MM.1S (cell line): ENCODE measurements around the gene ALG14.
"Not testable (repeated sequence)": the region's sequence is repeated elsewhere in the genome, so short reads cannot be mapped to it uniquely, and the experiment has no call there.

Experiments used
- DNase-seq: peaks from one replicate; pipeline ENCODE4 v3.0.0-alpha.2; 2015
- H2AFZ ChIP-seq: fragments of 300-600 bp; sonication (generic); 2 replicates; pipeline ENCODE4 v1.6.0; 2016; ENCODE audit warnings: antibody characterized with exemption, low read length
- H3F3A ChIP-seq: fragments of 300-600 bp; sonication (generic); 2 replicates; pipeline ENCODE4 v1.6.1; 2016; ENCODE audit warnings: mild to moderate bottlenecking, antibody characterized with exemption, low read length, moderate library complexity, mixed read lengths; ENCODE audit not compliant: insufficient read depth
- H3K27ac ChIP-seq: fragments of 300-600 bp; sonication (generic); 2 replicates; pipeline ENCODE4 v1.5.1; 2016; ENCODE audit warnings: mild to moderate bottlenecking, low read length
- H3K27me3 ChIP-seq: fragments of 300-600 bp; sonication (generic); replicated peaks from 2 replicates; pipeline ENCODE4 v1.6.0; 2016; ENCODE audit warnings: low read length; ENCODE audit not compliant: insufficient read depth
- H3K36me3 ChIP-seq: fragments of 300-600 bp; sonication (generic); replicated peaks from 2 replicates; pipeline ENCODE4 v1.6.1; 2016; ENCODE audit warnings: mild to moderate bottlenecking, low read length, mixed read lengths; ENCODE audit not compliant: insufficient read depth
- H3K4me1 ChIP-seq: fragments of 300-600 bp; sonication (generic); 2 replicates; pipeline ENCODE4 v1.6.1; 2016; ENCODE audit warnings: low read length, mixed read lengths
- H3K4me2 ChIP-seq: fragments of 300-600 bp; sonication (generic); 2 replicates; pipeline ENCODE4 v1.6.0; 2016; ENCODE audit warnings: low read depth, low read length
- H3K4me3 ChIP-seq: fragments of 300-600 bp; sonication (generic); 2 replicates; pipeline ENCODE4 v1.5.1; 2016; ENCODE audit warnings: low read length, mixed read lengths
- H3K79me2 ChIP-seq: fragments of 300-600 bp; sonication (generic); 2 replicates; pipeline ENCODE4 v1.6.1; 2016; ENCODE audit warnings: mixed run types, low read length, mixed read lengths
- H3K9ac ChIP-seq: fragments of 300-600 bp; sonication (generic); 2 replicates; pipeline ENCODE4 v1.6.1; 2016; ENCODE audit warnings: low read length, mixed read lengths
- H3K9me2 ChIP-seq: fragments of 300-600 bp; sonication (generic); replicated peaks from 2 replicates; pipeline ENCODE4 v1.6.1; 2016; ENCODE audit warnings: mild to moderate bottlenecking, low read length, mixed read lengths; ENCODE audit not compliant: insufficient read depth
- H3K9me3 ChIP-seq: fragments of 300-600 bp; sonication (generic); replicated peaks from 2 replicates; pipeline ENCODE4 v1.6.1; 2016; ENCODE audit warnings: mild to moderate bottlenecking, low read length, mixed read lengths; ENCODE audit not compliant: insufficient read depth
- H4K20me1 ChIP-seq: fragments of 300-600 bp; sonication (generic); 2 replicates; pipeline ENCODE4 v1.6.1; 2016; ENCODE audit warnings: mild to moderate bottlenecking, low read length, moderate library complexity, mixed read lengths; ENCODE audit not compliant: insufficient read depth
- EZH2 ChIP-seq: fragments of 300-600 bp; sonication (generic); optimal IDR thresholded peaks from 2 replicates; pipeline ENCODE3; 2017; ENCODE audit warnings: low read depth, mild to moderate bottlenecking, antibody characterized with exemption, low read length, mixed read lengths
- EZH2phosphoT487 ChIP-seq: fragments of 300-600 bp; sonication (generic); IDR thresholded peaks from 2 replicates; pipeline ENCODE4 v1.6.1; 2018; ENCODE audit warnings: antibody characterized with exemption, low read length
- TF ChIP-seq, protein P1 (sequence below): fragments of 300-600 bp; sonication (generic); IDR thresholded peaks from 2 replicates; pipeline ENCODE4 v1.5.1; 2016; ENCODE audit warnings: antibody characterized with exemption, low read length, mixed read lengths

ALG14 gene

GRCh38 chr1:95094923-95095322 is 22.2 kb upstream of the ALG14 start:
- Histone ChIP-seq H3K9me2 (no peaks in the 10 kb centered on the region), H3K4me3 (no peak overlapping the region), H4K20me1 (no peaks in the 10 kb centered on the region), H3K4me2 (no peak overlapping the region), H3K27me3 (no peaks in the 10 kb centered on the region), H2AFZ (no peak overlapping the region), H3K79me2 (no peaks in the 10 kb centered on the region), H3F3A (no peaks in the 10 kb centered on the region), H3K9me3 (no peaks in the 10 kb centered on the region), H3K36me3 (no peaks in the 10 kb centered on the region), H3K9ac (no peak overlapping the region), H3K27ac (no peak overlapping the region), H3K4me1 (no peaks in the 10 kb centered on the region)
- TF ChIP-seq, protein P1, sequence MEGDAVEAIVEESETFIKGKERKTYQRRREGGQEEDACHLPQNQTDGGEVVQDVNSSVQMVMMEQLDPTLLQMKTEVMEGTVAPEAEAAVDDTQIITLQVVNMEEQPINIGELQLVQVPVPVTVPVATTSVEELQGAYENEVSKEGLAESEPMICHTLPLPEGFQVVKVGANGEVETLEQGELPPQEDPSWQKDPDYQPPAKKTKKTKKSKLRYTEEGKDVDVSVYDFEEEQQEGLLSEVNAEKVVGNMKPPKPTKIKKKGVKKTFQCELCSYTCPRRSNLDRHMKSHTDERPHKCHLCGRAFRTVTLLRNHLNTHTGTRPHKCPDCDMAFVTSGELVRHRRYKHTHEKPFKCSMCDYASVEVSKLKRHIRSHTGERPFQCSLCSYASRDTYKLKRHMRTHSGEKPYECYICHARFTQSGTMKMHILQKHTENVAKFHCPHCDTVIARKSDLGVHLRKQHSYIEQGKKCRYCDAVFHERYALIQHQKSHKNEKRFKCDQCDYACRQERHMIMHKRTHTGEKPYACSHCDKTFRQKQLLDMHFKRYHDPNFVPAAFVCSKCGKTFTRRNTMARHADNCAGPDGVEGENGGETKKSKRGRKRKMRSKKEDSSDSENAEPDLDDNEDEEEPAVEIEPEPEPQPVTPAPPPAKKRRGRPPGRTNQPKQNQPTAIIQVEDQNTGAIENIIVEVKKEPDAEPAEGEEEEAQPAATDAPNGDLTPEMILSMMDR, result no peak
- TF ChIP-seq EZH2 (no peak), EZH2phosphoT487 (no peak)
- DNase-seq, result no peak

GRCh38 chr1:95093296-95093695 is 20.5 kb upstream of the ALG14 start:
- H3K9me2 ChIP-seq, result no peaks in the 10 kb centered on the region
- no peaks in the 10 kb centered on the region for H3F3A ChIP-seq
- no peaks in the 10 kb centered on the region for H3K27me3 ChIP-seq
- H3K9ac ChIP-seq, result no peak overlapping the region
- H4K20me1 ChIP-seq, result no peaks in the 10 kb centered on the region
- H3K4me3 ChIP-seq, result no peak overlapping the region
- H3K4me1 ChIP-seq, result no peaks in the 10 kb centered on the region
- H3K79me2 ChIP-seq, result no peaks in the 10 kb centered on the region
- H3K9me3 ChIP-seq, result no peaks in the 10 kb centered on the region
- H3K36me3 ChIP-seq, result no peaks in the 10 kb centered on the region
- H3K4me2 ChIP-seq, result no peak overlapping the region
- TF ChIP-seq EZH2phosphoT487 (no peak), EZH2 (no peak)
- TF ChIP-seq, protein P1, result no peak
- no peak for DNase-seq
- no peak overlapping the region for H3K27ac ChIP-seq
- no peak overlapping the region for H2AFZ ChIP-seq

DNA sequence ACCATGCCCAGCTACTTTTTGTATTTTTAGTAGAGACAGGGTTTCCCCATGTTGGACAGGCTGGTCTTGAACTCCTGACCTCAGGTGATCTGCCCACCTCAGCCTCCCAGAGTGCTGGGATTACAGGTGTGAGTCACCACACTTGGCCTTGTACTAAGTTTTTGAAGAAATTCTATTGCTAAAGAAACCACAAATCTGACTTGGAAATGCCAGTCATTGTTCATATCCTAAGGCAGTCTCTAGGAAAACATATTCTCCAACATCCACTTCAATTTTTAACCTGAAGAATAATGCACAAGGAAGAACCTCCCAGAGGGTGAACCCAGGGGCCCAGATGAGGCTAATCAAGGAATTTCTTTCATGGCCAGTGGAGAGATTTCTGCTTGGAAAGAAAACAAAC is 20.1 kb upstream of the ALG14 start:
- not testable (repeated sequence) for H3K4me3 ChIP-seq, H3K9me2 ChIP-seq, H3K4me2 ChIP-seq, DNase-seq, H3K4me1 ChIP-seq, H3K79me2 ChIP-seq, H3F3A ChIP-seq, H3K9ac ChIP-seq, H3K27ac ChIP-seq, H4K20me1 ChIP-seq, H3K9me3 ChIP-seq, H3K27me3 ChIP-seq, H3K36me3 ChIP-seq, H2AFZ ChIP-seq

DNA sequence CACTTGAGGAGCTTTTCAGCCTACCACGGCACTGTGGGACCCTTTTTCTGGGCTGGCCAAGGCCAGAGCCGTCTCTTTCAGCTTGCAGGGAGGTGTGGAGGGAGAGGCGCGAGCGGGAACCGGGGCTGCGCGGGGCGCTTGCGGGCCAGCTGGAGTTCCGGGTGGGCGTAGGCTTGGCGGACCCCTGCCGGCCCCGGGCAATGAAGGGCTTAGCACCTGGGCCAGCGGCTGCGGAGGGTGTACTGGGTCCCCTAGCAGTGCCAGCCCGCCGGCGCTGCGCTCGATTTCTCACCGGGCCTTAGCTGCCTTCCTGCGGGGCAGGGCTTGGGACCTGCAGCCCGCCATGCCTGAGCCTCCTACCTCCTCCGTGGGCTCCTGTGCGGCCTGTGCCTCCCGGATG is 18.5 kb upstream of the ALG14 start:
- H3K9me3 ChIP-seq, H3K79me2 ChIP-seq, H3K4me1 ChIP-seq, H3K9ac ChIP-seq, H3K36me3 ChIP-seq, H3K4me2 ChIP-seq, H3K9me2 ChIP-seq, H3F3A ChIP-seq, DNase-seq, H3K4me3 ChIP-seq, H4K20me1 ChIP-seq, H3K27ac ChIP-seq, H3K27me3 ChIP-seq, H2AFZ ChIP-seq: not testable (repeated sequence)
